GM21381 (cell line): ENCODE results near the gene PNPLA1.

Source experiments
- ATAC-seq: cut with Tn5 transposase; IDR thresholded peaks from one replicate; pipeline ENCODE4 v1.9.1; 2021; ENCODE audit warnings: mild to moderate bottlenecking, moderate library complexity; ENCODE audit not compliant: unreplicated experiment

The PNPLA1 gene

GRCh38 chr6:36246506-36247268 lies 23.2 kb upstream of the PNPLA1 start:
- no peak for ATAC-seq

- no peak for ATAC-seq
Measured at GRCh38 chr6:36247693-36248092, 22.2 kb upstream of the PNPLA1 start.

GRCh38 chr6:36248980-36249379 lies 20.9 kb upstream of the PNPLA1 start:
- no peak for ATAC-seq

- no peak for ATAC-seq
Measured at GRCh38 chr6:36249536-36249935, 20.3 kb upstream of the PNPLA1 start.

DNA sequence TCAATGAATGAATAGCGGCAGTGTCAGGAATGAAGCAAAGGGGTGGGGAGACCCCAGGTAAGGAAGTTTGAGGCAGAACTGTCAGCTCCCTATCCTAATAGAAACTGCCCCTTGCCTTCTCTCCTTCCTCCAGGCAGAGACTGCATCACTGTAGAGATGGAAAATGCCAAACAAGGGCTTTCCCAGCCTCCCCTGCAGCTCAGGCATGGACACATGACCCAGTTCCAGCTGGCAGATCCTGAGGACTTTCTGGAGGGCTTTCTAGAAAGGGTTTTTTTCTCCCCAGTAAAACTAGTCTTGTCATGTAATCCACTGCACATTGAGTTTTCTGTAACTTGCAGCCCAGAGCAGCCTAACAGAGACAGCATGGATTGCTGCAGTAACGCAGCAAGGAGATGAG lies 17.9 kb upstream of the PNPLA1 start:
- ATAC-seq: no peak

GRCh38 chr6:36263390-36264000 lies 6.4 kb upstream of the PNPLA1 start:
- no peak for ATAC-seq

GRCh38 chr6:36265744-36266143 lies 4.1 kb upstream of the PNPLA1 start:
- no peak for ATAC-seq

DNA sequence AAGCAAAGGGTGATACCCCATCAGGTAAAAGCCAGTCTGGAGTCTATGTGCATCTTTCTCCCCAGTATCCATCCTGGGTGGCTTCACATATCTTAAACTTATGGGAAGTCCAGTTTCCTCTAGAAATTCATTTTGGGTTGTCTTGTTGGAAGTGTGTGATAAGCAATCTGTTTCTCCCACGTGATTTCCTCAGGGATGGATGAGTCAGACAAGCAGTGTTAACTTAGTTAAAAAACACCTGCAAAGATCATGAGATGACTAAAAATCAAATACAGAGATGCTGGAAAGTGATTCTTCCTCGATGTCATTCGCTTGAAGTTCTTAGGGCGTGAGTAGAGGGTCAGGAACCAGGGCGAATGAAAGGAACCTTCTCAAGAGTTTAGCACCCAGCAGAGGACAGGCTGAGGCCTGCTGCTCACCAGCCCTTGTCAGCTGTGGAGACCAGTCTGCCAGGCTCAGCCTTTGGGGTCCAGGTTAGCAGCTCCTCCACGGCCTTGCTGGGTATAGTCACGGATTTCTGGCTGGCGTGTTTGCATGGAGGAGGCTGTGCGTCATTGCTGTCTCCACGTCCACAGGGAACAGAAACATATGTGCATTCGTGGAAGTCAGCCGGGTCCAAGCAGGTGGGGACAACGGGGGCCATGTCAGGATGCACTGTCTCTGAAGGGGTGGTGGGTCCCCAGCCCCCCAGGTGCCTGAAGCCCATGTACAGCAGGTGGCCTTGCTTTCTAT lies 2.8 kb upstream of the PNPLA1 start:
- ATAC-seq: no peak

DNA sequence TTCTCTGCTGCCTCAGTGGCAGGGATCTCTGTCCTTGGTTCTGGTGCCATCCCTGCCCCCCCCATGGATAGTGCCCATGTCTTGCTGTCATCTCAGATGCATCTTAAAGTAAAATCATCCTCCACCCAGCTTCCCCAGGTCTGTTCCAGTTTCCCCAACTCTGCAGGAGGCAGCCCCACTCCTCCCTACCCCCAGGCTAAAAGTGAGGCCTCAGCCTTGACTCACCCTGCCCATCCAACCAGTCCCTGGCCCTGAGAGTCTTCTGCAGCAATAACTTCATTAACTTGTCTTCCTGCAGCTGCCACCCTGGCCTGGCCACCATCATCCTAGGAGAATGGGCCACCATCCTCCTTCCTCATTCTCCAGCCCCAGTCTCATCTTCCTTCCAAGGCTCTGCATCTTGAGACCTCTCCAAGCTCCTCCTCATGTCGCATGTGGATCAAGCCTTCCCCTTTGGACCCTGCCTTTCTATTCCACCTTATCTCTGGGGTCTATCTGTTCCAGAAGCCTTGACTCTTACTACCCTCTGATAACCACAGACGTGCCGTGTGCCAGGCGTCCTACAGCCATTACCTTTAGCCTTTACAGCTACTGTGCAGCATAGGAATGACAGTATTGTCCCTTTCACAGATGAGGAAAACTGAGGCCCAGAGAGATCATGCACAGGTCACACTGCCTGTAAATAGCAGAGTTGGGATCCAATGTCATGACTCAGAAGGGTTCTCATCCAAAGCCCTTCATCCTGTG lies 2.0 kb upstream of the PNPLA1 start:
- no peak for ATAC-seq

DNA sequence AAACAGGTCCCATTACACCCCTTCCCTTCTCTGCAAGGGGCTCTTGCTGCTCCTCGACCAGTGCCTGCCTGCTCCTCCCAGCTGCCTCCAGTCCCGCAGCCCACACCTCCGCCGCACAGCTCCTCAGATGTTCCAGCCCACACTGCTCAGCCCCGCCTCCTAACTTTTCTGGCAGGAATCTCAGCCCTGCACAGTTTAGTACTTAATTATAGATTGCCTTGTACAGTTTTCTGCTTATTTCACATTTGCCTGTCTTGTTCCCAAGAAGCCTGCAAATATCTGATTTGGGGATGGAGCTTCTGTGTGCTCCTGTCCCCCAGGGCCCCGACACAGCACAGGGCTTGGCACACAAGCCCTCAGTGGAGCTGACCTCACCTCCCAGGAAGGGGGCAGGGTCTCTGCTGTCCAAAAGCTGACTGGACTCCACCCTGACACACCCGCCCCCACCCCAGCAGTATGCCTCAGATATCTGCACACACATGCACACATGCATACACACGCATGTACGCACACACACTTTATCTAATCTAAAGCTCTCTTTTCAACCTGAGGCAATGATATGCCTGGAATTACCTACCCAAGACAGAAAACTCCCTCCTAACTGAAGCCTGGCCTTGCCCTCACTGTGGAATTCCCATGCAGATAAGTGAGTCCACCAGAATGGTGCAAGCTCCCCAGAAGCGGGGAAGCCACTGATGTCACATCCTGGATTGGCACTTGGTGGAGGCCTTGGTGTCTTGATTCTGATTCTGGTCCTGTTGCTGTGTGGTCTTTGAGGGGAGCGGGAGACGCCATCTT lies 1.2 kb upstream of the PNPLA1 start:
- no peak for ATAC-seq

DNA sequence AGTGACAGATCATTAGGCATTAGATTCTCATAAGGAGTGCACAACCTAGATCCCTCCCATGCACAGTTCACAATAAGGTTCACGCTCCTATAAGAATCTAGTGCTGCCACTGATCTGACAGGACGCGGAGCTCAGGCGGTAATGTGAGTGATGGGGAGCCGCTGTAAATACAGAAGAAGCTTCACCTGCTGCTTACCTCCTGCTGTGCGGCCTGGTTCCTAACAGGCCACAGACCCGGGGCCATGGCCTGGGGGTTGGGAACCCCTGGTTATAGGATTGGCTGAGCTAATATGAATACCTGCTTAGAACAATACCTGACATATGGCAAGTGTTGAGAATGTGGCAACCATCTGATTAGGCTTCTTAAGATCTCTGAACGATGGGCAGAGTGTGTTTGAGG lies 2.4 kb downstream of the PNPLA1 start:
- no peak for ATAC-seq

DNA sequence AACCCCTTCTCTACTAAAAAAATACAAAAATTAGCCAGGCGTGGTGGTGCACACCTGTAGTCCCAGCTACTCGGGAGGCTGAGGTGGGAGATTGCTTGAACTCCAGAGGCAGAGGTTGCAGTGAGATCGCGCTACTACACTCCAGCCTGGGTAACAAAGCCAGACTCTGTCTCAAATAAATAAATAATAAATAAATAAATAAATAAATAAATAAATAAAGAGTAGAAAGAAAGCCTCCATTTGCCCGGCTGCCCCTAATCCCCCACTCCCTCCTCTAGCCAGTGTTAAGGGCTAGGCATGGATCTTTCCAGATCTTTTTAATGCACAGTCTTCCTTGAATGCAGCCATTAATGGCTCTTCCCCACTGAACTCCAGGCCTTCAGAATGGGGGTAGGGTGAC lies 3.2 kb downstream of the PNPLA1 start:
- no peak for ATAC-seq

GRCh38 chr6:36273802-36274514 lies 4.1 kb downstream of the PNPLA1 start:
- ATAC-seq: no peak

GRCh38 chr6:36276581-36277536 lies 7.0 kb downstream of the PNPLA1 start:
- no peak for ATAC-seq

DNA sequence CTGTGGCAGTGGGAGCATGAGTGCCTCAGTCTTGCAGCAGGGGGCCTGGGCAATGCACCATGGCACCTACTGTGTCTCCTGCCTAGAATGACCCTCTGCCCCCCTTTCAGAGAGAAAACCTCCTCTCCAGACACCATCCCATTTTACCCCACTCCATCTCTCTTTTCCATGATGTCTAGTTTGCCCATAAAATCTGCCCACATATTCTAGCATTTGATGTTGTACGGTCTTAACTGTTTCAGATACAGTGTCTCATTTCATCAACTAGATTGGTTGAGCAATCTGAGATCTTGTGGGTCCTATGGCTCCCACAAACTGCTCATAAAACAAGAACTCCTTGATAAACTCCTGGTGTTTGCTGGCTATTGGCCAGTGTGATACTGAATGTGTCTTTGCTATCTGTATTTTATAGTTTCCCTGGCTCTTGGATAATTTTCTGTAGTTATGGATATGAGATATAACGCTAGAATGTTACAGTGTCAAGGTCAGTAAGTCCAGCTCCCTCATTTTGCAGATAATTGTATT lies 8.1 kb downstream of the PNPLA1 start:
- ATAC-seq: no peak

GRCh38 chr6:36280467-36280866 lies 10.6 kb downstream of the PNPLA1 start:
- no peak for ATAC-seq

- ATAC-seq: no peak
Measured at GRCh38 chr6:36280983-36281382, 11.1 kb downstream of the PNPLA1 start.

- ATAC-seq: no peak
Measured at GRCh38 chr6:36283608-36284007, 13.7 kb downstream of the PNPLA1 start.

DNA sequence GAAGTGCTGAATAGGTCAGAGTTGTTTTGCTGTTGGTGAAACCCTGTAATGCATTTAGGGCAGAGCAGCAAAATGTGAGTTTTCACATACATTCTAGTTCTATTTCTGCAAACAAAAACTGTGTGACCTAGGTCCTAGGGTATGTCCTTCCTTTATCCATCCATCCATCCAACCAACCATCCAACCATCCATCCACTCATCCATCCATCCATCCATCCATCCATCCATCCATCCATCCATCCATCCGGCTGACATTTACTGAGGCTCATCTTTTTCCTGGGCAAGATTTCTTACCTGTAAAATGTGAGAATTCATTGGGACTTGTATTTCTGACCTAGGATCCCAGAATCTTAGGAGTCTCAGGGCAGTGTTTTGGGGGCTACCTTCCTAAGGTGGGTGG lies 14.5 kb downstream of the PNPLA1 start:
- ATAC-seq: no peak
